ENCODE measurements around the gene STRBP. TPM values are rescaled to one million over a fixed set of nuclear protein-coding genes. Genes with fewer than 3 reads are reported as not detected.

The STRBP gene
- total RNA-seq, 1 experiment from 2014 or later = 137 TPM

DNA sequence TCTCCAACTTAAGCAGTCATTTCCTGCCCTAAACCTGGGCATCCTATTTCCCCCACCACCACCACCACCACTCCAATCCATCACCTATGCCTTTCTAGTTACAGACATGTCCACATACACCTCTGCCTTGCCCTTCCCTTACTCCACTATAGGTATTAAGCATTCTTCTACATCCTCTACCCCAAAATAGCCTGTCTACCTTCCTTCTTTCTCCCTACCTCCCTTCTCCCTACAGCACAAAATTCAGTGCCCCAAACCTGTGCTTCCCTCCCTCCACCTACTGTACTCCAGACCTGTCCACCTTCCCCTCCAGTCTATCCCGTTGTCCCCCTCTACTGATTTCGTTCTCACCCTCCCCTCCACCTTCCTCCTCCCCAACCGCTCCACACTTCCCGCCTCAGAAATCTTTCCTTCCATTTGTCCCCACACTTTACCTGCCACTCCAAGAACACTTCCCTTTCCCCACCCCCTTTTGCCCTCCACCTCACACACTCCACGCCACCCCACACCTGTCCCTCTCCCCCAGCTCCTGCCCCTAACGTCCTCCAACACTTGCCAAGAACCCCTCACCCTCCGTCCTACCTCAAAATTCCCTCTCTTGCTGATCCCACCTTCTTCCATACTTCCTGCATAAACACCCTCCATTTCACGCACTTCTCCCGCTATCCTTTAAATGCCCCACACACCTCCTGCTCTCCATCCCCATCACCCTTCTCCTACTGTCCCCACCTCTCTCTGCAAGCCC lies 1.6 kb downstream of the STRBP start:
- no peak for DNase-seq
- Histone ChIP-seq H3K9ac (ENCODE audit: low read length) (peak overlapping the region; percentile 94), H3K4me3 (ENCODE audit: low read length) (peak overlapping the region; percentile 91), H3K4me2 (ENCODE audit: low read depth, low read length, poor library complexity, severe bottlenecking) (peak overlapping the region; percentile 75), H3K36me3 (ENCODE audit: insufficient read depth, low read length) (no peaks in the 10 kb centered on the region), H3K27me3 (ENCODE audit: low read length) (no peaks in the 10 kb centered on the region), H3K9me2 (replicated peaks; ENCODE audit: insufficient read depth, low read length) (no peaks in the 10 kb centered on the region), H2AFZ (ENCODE audit: low read length) (no peak overlapping the region), H4K20me1 (ENCODE audit: insufficient read depth, low read depth, low read length) (no peaks in the 10 kb centered on the region), H3K4me1 (ENCODE audit: low read length) (peaks cover 61% of the 10 kb centered on the region), H3K79me2 (ENCODE audit: low read length) (peaks cover 62% of the 10 kb centered on the region), H3K9me3 (ENCODE audit: low read length) (no peaks in the 10 kb centered on the region), H3K27ac (ENCODE audit: low read length) (peak overlapping the region; percentile 58)

DNA sequence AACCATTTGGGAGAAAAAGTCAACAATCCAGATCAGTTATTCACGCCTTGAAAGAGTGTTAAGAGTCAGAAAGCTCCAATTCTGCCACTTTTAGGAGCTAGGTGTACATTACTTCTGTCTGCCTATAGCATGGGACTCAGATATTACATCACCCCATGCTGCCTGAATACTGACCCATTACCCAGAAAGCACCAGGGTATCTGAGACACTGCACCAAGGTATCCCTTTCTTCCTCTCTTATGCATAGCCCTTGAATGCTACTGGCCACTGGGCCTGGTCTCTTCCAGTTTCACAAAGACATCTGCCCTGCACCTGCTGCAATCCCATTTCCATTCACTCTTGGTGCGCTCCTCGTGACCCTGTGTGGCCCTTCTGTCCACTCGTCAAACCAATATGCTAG lies 2.6 kb downstream of the STRBP start:
- Histone ChIP-seq H3K79me2 (ENCODE audit: low read length) (peaks cover 72% of the 10 kb centered on the region), H3K4me3 (ENCODE audit: low read length) (peak overlapping the region; percentile 91; the same call in 1 of the 2 replicates), H3K9me3 (ENCODE audit: low read length) (no peaks in the 10 kb centered on the region), H4K20me1 (ENCODE audit: insufficient read depth, low read depth, low read length) (no peaks in the 10 kb centered on the region), H3K27me3 (ENCODE audit: low read length) (no peaks in the 10 kb centered on the region), H3K9me2 (replicated peaks; ENCODE audit: insufficient read depth, low read length) (no peaks in the 10 kb centered on the region), H3K36me3 (ENCODE audit: insufficient read depth, low read length) (no peaks in the 10 kb centered on the region), H3K9ac (ENCODE audit: low read length) (peak overlapping the region; percentile 94), H3K4me2 (ENCODE audit: low read depth, low read length, poor library complexity, severe bottlenecking) (peak overlapping the region; percentile 75), H3K4me1 (ENCODE audit: low read length) (peaks cover 71% of the 10 kb centered on the region), H3K27ac (ENCODE audit: low read length) (peak overlapping the region; percentile 58), H2AFZ (ENCODE audit: low read length) (no peak overlapping the region)
- peak; percentile 55 for DNase-seq

DNA sequence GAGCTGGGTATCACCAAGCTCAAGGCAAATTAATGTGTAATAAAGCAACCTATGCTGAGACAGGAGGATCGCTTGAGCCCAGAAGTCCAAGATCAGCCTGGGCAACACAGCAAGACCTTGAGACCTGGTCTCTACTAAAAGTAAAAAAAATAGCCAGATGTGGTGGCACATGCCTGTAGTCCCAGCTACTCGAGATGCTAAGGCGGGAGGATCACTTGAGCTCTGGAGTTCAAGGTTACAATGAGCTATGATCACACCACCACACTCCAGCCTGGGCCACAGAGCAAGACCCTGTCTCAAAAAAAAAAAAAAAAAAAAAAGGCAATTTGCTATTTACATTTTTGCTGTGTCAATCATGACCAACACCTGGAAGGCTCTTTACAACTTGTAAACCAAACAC lies 5.2 kb downstream of the STRBP start:
- Histone ChIP-seq H3K27ac (ENCODE audit: low read length) (peak overlapping the region; percentile 23; the same call in 1 of the 2 replicates), H3K4me1 (ENCODE audit: low read length) (peaks cover 66% of the 10 kb centered on the region), H3K9me2 (replicated peaks; ENCODE audit: insufficient read depth, low read length) (no peaks in the 10 kb centered on the region), H3K4me3 (ENCODE audit: low read length) (no peak overlapping the region), H3K9me3 (ENCODE audit: low read length) (no peaks in the 10 kb centered on the region), H3K79me2 (ENCODE audit: low read length) (peaks cover 98% of the 10 kb centered on the region), H4K20me1 (ENCODE audit: insufficient read depth, low read depth, low read length) (no peaks in the 10 kb centered on the region), H3K36me3 (ENCODE audit: insufficient read depth, low read length) (peaks cover 9% of the 10 kb centered on the region; the same call in 1 of the 2 replicates), H3K27me3 (ENCODE audit: low read length) (no peaks in the 10 kb centered on the region), H2AFZ (ENCODE audit: low read length) (no peak overlapping the region), H3K4me2 (ENCODE audit: low read depth, low read length, poor library complexity, severe bottlenecking) (peak overlapping the region; percentile 21), H3K9ac (ENCODE audit: low read length) (no peak overlapping the region)
- no peak for DNase-seq

DNA sequence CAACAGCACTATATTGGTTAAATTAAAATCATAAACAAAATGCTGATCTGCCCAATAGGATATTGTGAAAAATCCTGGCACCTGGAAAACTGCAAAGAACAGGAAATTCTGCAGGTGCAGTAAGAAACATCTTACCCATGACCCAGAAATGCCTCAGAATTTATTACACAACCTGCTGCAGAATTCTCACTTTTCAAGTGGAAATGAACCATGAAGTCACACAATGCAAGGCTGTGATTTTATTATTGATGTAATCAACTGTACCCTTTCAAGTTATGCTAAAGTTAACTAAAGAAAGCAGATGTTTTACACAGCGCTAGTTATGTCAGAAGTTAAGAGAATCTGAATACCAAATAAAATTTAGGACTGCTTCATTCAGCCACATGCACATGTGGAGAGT lies 6.0 kb downstream of the STRBP start:
- Histone ChIP-seq H2AFZ (ENCODE audit: low read length) (no peak overlapping the region), H3K79me2 (ENCODE audit: low read length) (peaks cover 99% of the 10 kb centered on the region), H3K36me3 (ENCODE audit: insufficient read depth, low read length) (peaks cover 9% of the 10 kb centered on the region; the same call in 1 of the 2 replicates), H3K4me2 (ENCODE audit: low read depth, low read length, poor library complexity, severe bottlenecking) (peak overlapping the region; percentile 21), H4K20me1 (ENCODE audit: insufficient read depth, low read depth, low read length) (no peaks in the 10 kb centered on the region), H3K4me3 (ENCODE audit: low read length) (no peak overlapping the region), H3K9me2 (replicated peaks; ENCODE audit: insufficient read depth, low read length) (no peaks in the 10 kb centered on the region), H3K27me3 (ENCODE audit: low read length) (no peaks in the 10 kb centered on the region), H3K9me3 (ENCODE audit: low read length) (no peaks in the 10 kb centered on the region), H3K27ac (ENCODE audit: low read length) (peak overlapping the region; percentile 23; the same call in 1 of the 2 replicates), H3K9ac (ENCODE audit: low read length) (no peak overlapping the region), H3K4me1 (ENCODE audit: low read length) (peaks cover 66% of the 10 kb centered on the region)
- no peak for DNase-seq

DNA sequence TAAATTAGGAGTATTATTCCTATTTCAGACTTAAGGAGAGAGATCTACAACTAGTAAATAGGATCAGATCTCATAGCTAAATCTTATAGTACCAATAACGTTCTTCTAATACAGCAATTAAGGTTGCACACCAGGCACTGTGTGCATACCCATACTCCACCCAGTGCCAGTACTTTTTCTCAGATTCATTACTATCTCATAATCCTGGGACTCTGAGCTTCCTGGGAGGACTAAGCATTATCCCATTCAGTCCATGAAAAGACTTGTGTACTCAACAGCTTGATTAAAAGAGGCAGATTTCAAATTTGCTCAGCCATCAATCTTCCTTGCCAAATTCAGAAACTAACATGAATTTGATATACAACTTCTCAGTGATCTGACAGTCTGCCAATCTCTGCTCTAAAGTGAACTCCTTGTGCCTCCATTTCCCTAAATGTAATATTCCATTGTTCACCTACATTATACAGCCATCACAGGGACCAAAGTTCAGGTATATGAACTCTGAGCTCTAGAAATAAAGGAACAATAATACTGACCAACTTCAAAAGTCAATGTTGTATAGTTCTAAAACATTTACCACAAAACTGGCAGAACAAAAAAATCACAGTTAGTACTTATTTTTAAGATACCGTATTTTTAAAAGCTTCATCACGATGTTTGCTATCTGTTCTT lies 7.2 kb downstream of the STRBP start:
- H3K9ac ChIP-seq (ENCODE audit: low read length) = no peak overlapping the region
- no peaks in the 10 kb centered on the region for H3K9me2 ChIP-seq (replicated peaks; ENCODE audit: insufficient read depth, low read length)
- no peaks in the 10 kb centered on the region for H3K9me3 ChIP-seq (ENCODE audit: low read length)
- H3K4me1 ChIP-seq (ENCODE audit: low read length) = peaks cover 58% of the 10 kb centered on the region
- DNase-seq = no peak
- no peak overlapping the region for H2AFZ ChIP-seq (ENCODE audit: low read length)
- no peak overlapping the region for H3K4me3 ChIP-seq (ENCODE audit: low read length)
- peak overlapping the region; percentile 22; the same call in 1 of the 2 replicates for H3K27ac ChIP-seq (ENCODE audit: low read length)
- no peaks in the 10 kb centered on the region for H3K27me3 ChIP-seq (ENCODE audit: low read length)
- H3K36me3 ChIP-seq (ENCODE audit: insufficient read depth, low read length) = peaks cover 9% of the 10 kb centered on the region; the same call in 1 of the 2 replicates
- H4K20me1 ChIP-seq (ENCODE audit: insufficient read depth, low read depth, low read length) = no peaks in the 10 kb centered on the region
- peaks cover 99% of the 10 kb centered on the region for H3K79me2 ChIP-seq (ENCODE audit: low read length)
- no peak overlapping the region for H3K4me2 ChIP-seq (ENCODE audit: low read depth, low read length, poor library complexity, severe bottlenecking)

DNA sequence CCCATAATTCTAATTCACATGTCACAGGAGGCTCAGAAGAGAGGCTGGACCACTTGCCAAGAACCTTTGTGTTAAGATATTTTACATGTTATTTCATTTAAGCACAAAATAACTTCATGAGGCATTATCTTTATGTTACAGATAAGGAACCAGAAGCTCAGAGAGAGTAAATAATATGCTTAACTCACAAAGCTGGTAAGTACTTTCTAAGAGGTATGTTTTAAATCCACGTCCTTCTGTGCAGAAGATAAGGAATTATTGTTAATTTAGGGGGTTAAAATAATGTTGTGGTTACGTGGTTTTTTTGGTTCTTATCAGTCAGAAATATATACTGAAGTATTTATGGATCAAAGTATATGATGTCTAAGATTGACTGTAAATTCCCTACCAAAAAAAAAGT lies 8.0 kb downstream of the STRBP start:
- DNase-seq = no peak
- Histone ChIP-seq H3K4me1 (ENCODE audit: low read length) (peaks cover 54% of the 10 kb centered on the region), H2AFZ (ENCODE audit: low read length) (no peak overlapping the region), H3K27me3 (ENCODE audit: low read length) (no peaks in the 10 kb centered on the region), H3K27ac (ENCODE audit: low read length) (0 out of 2 replicates have a peak overlapping the region, but pooled peaks have one; percentile 22), H3K36me3 (ENCODE audit: insufficient read depth, low read length) (peaks cover 9% of the 10 kb centered on the region; the same call in 1 of the 2 replicates), H3K9me3 (ENCODE audit: low read length) (no peaks in the 10 kb centered on the region), H3K4me3 (ENCODE audit: low read length) (no peak overlapping the region), H3K9ac (ENCODE audit: low read length) (no peak overlapping the region), H3K9me2 (replicated peaks; ENCODE audit: insufficient read depth, low read length) (no peaks in the 10 kb centered on the region), H3K79me2 (ENCODE audit: low read length) (peaks cover 99% of the 10 kb centered on the region), H4K20me1 (ENCODE audit: insufficient read depth, low read depth, low read length) (no peaks in the 10 kb centered on the region), H3K4me2 (ENCODE audit: low read depth, low read length, poor library complexity, severe bottlenecking) (no peak overlapping the region)

DNA sequence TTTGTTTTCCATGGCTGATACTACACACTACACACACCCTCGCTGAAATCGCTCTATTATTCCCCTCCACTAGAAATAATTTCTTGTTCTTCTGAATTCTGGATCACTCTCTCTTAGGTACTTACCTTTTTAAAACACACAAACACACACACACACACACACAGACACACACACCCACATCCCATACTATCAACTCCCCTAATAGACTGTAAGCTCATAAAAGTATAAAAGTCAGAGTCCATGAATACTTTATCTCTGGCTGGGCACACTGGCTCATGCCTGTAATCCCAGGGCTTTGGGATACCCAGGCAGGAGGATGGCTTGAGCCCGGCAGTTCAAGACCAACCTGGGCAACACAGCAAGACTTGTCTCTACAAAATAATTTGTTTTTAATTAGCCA lies 11.1 kb downstream of the STRBP start:
- H3K27ac ChIP-seq (ENCODE audit: low read length) = no peak overlapping the region
- H4K20me1 ChIP-seq (ENCODE audit: insufficient read depth, low read depth, low read length) = no peaks in the 10 kb centered on the region
- H3K27me3 ChIP-seq (ENCODE audit: low read length) = no peaks in the 10 kb centered on the region
- DNase-seq = no peak
- H3K9ac ChIP-seq (ENCODE audit: low read length) = no peak overlapping the region
- H3K9me2 ChIP-seq (replicated peaks; ENCODE audit: insufficient read depth, low read length) = no peaks in the 10 kb centered on the region
- H3K9me3 ChIP-seq (ENCODE audit: low read length) = no peaks in the 10 kb centered on the region
- H3K4me3 ChIP-seq (ENCODE audit: low read length) = no peak overlapping the region
- no peak overlapping the region for H3K4me2 ChIP-seq (ENCODE audit: low read depth, low read length, poor library complexity, severe bottlenecking)
- H3K36me3 ChIP-seq (ENCODE audit: insufficient read depth, low read length) = peaks cover 9% of the 10 kb centered on the region; the same call in 1 of the 2 replicates
- H3K4me1 ChIP-seq (ENCODE audit: low read length) = peaks cover 51% of the 10 kb centered on the region
- peaks cover 99% of the 10 kb centered on the region for H3K79me2 ChIP-seq (ENCODE audit: low read length)
- H2AFZ ChIP-seq (ENCODE audit: low read length) = no peak overlapping the region

DNA sequence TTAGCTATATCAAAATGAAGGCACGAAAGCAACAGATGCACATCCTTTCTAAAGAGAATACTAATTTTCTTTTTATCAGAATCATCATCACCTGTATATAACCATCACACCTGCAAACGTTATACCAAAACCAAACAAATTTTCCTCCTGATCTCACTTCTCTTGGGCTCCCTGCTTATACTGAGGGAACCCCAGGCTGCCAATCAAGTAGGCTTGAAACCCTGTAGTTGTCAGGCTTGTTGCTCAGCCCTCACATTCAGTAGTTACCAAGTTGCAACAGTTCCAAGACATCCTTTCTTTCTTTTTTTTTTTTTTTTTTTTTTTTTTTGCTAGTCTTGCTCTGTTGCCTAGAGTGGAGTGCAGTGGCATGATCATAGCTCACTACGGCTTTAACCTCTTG lies 12.7 kb downstream of the STRBP start:
- peaks cover 47% of the 10 kb centered on the region for H3K4me1 ChIP-seq (ENCODE audit: low read length)
- no peaks in the 10 kb centered on the region for H3K9me3 ChIP-seq (ENCODE audit: low read length)
- no peak overlapping the region for H2AFZ ChIP-seq (ENCODE audit: low read length)
- H3K4me3 ChIP-seq (ENCODE audit: low read length) = no peak overlapping the region
- H3K79me2 ChIP-seq (ENCODE audit: low read length) = peaks cover 99% of the 10 kb centered on the region
- no peak overlapping the region for H3K27ac ChIP-seq (ENCODE audit: low read length)
- H3K27me3 ChIP-seq (ENCODE audit: low read length) = no peaks in the 10 kb centered on the region
- H3K9ac ChIP-seq (ENCODE audit: low read length) = no peak overlapping the region
- peaks cover 9% of the 10 kb centered on the region; the same call in 1 of the 2 replicates for H3K36me3 ChIP-seq (ENCODE audit: insufficient read depth, low read length)
- no peaks in the 10 kb centered on the region for H4K20me1 ChIP-seq (ENCODE audit: insufficient read depth, low read depth, low read length)
- no peak overlapping the region for H3K4me2 ChIP-seq (ENCODE audit: low read depth, low read length, poor library complexity, severe bottlenecking)
- H3K9me2 ChIP-seq (replicated peaks; ENCODE audit: insufficient read depth, low read length) = no peaks in the 10 kb centered on the region
- DNase-seq = no peak

All from Karpas-422 (cell line).